OCI-LY1 (cell line): Measurements from ENCODE around the gene BAZ2A.
A peak's percentile ranks its signal among the peaks of the same experiment; 100 is the strongest.

Experiments used
- H2AFZ ChIP-seq: fragments of 200-600 bp; sonication (generic), shearing (Covaris generic); 2 replicates; pipeline ENCODE4 v1.6.0; 2014; ENCODE audit warnings: antibody characterized with exemption, mild to moderate bottlenecking, low read length
- H3F3A ChIP-seq: fragments of 200-600 bp; sonication (generic), shearing (Covaris generic); 2 replicates; pipeline ENCODE4 v1.6.0; 2014; ENCODE audit warnings: mild to moderate bottlenecking, antibody characterized with exemption, low read length, moderate library complexity; ENCODE audit not compliant: insufficient read depth
- H3K27ac ChIP-seq: fragments of 200-600 bp; sonication (generic); 2 replicates; pipeline ENCODE4 v1.5.1; 2014; ENCODE audit warnings: low read length, mixed run types, mild to moderate bottlenecking, low read depth; ENCODE audit not compliant: poor library complexity, severe bottlenecking
- H3K27me3 ChIP-seq: fragments of 200-600 bp; sonication (generic); 2 replicates; pipeline ENCODE4 v1.6.0; 2014; ENCODE audit warnings: antibody characterized with exemption, mild to moderate bottlenecking, low read length, moderate library complexity; ENCODE audit not compliant: insufficient read depth
- H3K36me3 ChIP-seq: fragments of 200-600 bp; sonication (generic); 2 replicates; pipeline ENCODE4 v1.6.1; 2014; ENCODE audit warnings: mild to moderate bottlenecking, antibody characterized with exemption, low read length, moderate library complexity, mixed read lengths; ENCODE audit not compliant: insufficient read depth
- H3K4me1 ChIP-seq: fragments of 200-600 bp; sonication (generic); 2 replicates; pipeline ENCODE4 v1.5.1; 2014; ENCODE audit warnings: mild to moderate bottlenecking, low read length, moderate library complexity; ENCODE audit not compliant: insufficient read depth, severe bottlenecking
- H3K4me2 ChIP-seq: fragments of 200-600 bp; sonication (generic), shearing (Covaris generic); 2 replicates; pipeline ENCODE4 v1.6.1; 2014; ENCODE audit warnings: low read length
- H3K4me3 ChIP-seq: fragments of 200-600 bp; sonication (generic); 2 replicates; pipeline ENCODE4 v1.5.1; 2014; ENCODE audit warnings: low read length, low read depth, mild to moderate bottlenecking, mixed read lengths; ENCODE audit not compliant: poor library complexity, severe bottlenecking
- H3K79me2 ChIP-seq: fragments of 200-600 bp; shearing (Covaris generic); 2 replicates; pipeline ENCODE4 v1.6.1; 2016; ENCODE audit warnings: mixed run types, low read length, mixed read lengths; ENCODE audit not compliant: insufficient read depth
- H3K9ac ChIP-seq: fragments of 200-600 bp; sonication (generic), shearing (Covaris generic); 2 replicates; pipeline ENCODE4 v1.6.1; 2014; ENCODE audit warnings: mild to moderate bottlenecking, low read length, mixed read lengths
- H3K9me2 ChIP-seq: fragments of 200-600 bp; sonication (generic), shearing (Covaris generic); 2 replicates; pipeline ENCODE4 v1.6.1; 2014; ENCODE audit warnings: low read depth, mild to moderate bottlenecking, low read length, mixed read lengths
- H3K9me3 ChIP-seq: fragments of 200-600 bp; shearing (Covaris generic); 2 replicates; pipeline ENCODE4 v1.6.1; 2014; ENCODE audit warnings: low read length, mixed read lengths
- H4K20me1 ChIP-seq: fragments of 200-600 bp; sonication (generic), shearing (Covaris generic); 2 replicates; pipeline ENCODE4 v1.6.0; 2016; ENCODE audit warnings: mild to moderate bottlenecking, low read length; ENCODE audit not compliant: insufficient read depth
- EZH2 ChIP-seq: fragments of 200-600 bp; sonication (generic), shearing (Covaris generic); IDR thresholded peaks from 2 replicates; pipeline ENCODE4 v1.8.0; 2017; ENCODE audit warnings: borderline replicate concordance, mixed run types, mild to moderate bottlenecking, antibody characterized with exemption, low read length, moderate library complexity, mixed read lengths
- TF ChIP-seq, protein P1 (sequence below): fragments of 200-600 bp; sonication (generic), shearing (Covaris generic); IDR thresholded peaks from 2 replicates; pipeline ENCODE4 v1.5.1; 2017; ENCODE audit warnings: mild to moderate bottlenecking, antibody characterized with exemption, low read length, moderate library complexity, mixed read lengths

Gene BAZ2A

DNA sequence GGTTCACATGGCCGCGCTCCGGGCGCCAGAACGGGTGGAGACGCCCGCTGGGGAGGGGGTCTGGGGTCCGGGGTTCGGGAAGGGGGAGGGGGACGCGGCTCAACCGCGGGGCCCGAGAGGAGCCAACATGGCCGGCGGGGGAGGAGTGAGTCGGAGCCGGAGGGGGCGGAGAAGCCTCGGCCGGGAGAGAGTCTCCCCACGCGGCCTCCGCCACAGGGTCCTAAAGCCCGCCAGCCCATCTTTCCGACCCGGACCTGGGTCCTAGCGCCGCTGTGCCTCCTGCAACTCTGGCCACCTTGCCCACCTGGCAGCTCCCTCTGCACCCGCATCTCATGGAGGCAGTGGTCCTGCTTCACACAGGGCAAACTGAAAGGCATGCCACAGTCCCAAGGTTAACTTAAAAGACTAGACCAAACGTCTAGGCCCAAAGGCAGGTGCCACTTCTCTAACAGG lies at the start of gene BAZ2A:
BAZ2A (minus strand) TSS at position 147 of the 453 bp plus-strand sequence. CDS start 12,796 bp downstream, outside the sequence.
- Histone ChIP-seq H3K9ac (peak within 1 kb of the TSS; percentile 88), H3K4me3 (peak within 1 kb of the TSS; percentile 87), H3K9me2 (no peaks in the 10 kb centered on the region), H3K9me3 (no peaks in the 10 kb centered on the region), H3F3A (0 out of 2 replicates have a peak, but pooled peaks cover 4% of the 10 kb centered on the region), H3K36me3 (peaks cover 14% of the 10 kb centered on the region; the same call in 1 of the 2 replicates), H3K4me1 (peaks cover 64% of the 10 kb centered on the region), H3K27me3 (no peaks in the 10 kb centered on the region), H3K4me2 (peak within 1 kb of the TSS; percentile 97), H4K20me1 (no peaks in the 10 kb centered on the region), H3K79me2 (peaks cover 46% of the 10 kb centered on the region), H2AFZ (no peak within 1 kb of the TSS), H3K27ac (peak within 1 kb of the TSS; percentile 75)
- TF ChIP-seq, protein P1, sequence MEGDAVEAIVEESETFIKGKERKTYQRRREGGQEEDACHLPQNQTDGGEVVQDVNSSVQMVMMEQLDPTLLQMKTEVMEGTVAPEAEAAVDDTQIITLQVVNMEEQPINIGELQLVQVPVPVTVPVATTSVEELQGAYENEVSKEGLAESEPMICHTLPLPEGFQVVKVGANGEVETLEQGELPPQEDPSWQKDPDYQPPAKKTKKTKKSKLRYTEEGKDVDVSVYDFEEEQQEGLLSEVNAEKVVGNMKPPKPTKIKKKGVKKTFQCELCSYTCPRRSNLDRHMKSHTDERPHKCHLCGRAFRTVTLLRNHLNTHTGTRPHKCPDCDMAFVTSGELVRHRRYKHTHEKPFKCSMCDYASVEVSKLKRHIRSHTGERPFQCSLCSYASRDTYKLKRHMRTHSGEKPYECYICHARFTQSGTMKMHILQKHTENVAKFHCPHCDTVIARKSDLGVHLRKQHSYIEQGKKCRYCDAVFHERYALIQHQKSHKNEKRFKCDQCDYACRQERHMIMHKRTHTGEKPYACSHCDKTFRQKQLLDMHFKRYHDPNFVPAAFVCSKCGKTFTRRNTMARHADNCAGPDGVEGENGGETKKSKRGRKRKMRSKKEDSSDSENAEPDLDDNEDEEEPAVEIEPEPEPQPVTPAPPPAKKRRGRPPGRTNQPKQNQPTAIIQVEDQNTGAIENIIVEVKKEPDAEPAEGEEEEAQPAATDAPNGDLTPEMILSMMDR, result no peak
- TF ChIP-seq EZH2, result no peak

DNA sequence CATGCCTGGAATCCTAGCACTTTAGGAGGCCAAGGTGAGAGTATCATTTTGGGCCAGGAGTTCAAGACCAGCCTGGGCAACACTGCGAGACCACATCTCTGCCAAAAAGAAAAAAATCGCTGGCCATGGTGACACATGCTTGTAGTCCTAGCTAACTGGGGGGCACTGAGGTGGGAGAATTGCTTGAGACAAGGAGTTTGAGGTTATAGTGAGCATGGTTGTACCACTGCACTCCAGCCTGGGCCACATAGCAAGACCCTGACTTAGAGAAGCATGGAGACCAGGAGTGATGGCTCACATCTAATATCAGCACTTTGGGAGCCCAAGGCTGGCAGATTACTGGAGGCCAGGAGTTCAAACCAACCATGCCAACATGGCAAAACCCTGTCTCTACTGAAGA lies 48.7 kb upstream of the BAZ2A start:
- no peaks in the 10 kb centered on the region for H3K9me2 ChIP-seq
- H3K27ac ChIP-seq, result no peak overlapping the region
- no peak overlapping the region for H3K4me2 ChIP-seq
- no peak overlapping the region for H3K9ac ChIP-seq
- H3K36me3 ChIP-seq, result peaks cover 83% of the 10 kb centered on the region
- H3K27me3 ChIP-seq, result no peaks in the 10 kb centered on the region
- H3K79me2 ChIP-seq, result peaks cover 95% of the 10 kb centered on the region
- TF ChIP-seq, protein P1, result no peak
- no peak for TF ChIP-seq EZH2
- H2AFZ ChIP-seq, result no peak overlapping the region
- peaks cover 4% of the 10 kb centered on the region; the same call in 1 of the 2 replicates for H3F3A ChIP-seq
- peaks cover 6% of the 10 kb centered on the region; the same call in 1 of the 2 replicates for H4K20me1 ChIP-seq
- no peaks in the 10 kb centered on the region for H3K9me3 ChIP-seq
- peaks cover 6% of the 10 kb centered on the region for H3K4me1 ChIP-seq
- no peak overlapping the region for H3K4me3 ChIP-seq

DNA sequence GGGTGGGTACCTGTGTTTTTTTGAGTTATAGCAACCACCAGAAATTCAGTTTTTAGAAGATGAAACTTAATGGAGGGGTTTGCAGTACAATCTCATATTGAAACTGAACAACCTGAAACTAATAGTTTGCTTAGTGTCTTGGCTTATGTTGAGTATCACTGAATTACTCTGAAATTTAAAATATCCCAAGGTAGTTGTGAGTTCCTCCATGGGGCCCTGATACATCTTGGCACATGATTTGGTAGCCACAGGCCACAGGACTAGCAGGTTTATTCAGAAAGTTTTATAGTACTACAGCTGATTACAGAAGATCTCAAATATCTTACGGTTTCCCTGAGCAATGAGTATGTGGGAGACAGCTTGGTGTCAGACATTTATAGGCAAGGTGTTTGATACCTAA lies 47.6 kb upstream of the BAZ2A start:
- peaks cover 85% of the 10 kb centered on the region for H3K36me3 ChIP-seq
- no peak overlapping the region for H3K4me2 ChIP-seq
- no peak overlapping the region for H3K4me3 ChIP-seq
- H3K4me1 ChIP-seq, result peaks cover 4% of the 10 kb centered on the region
- H4K20me1 ChIP-seq, result peaks cover 6% of the 10 kb centered on the region; the same call in 1 of the 2 replicates
- peaks cover 93% of the 10 kb centered on the region for H3K79me2 ChIP-seq
- no peak overlapping the region for H3K9ac ChIP-seq
- no peak overlapping the region for H2AFZ ChIP-seq
- no peaks in the 10 kb centered on the region for H3K27me3 ChIP-seq
- no peaks in the 10 kb centered on the region for H3K9me3 ChIP-seq
- TF ChIP-seq EZH2, result no peak
- TF ChIP-seq, protein P1, result no peak
- no peaks in the 10 kb centered on the region for H3K9me2 ChIP-seq
- no peak overlapping the region for H3K27ac ChIP-seq
- peaks cover 4% of the 10 kb centered on the region; the same call in 1 of the 2 replicates for H3F3A ChIP-seq
